Transverse colon (tissue), 4 donors: Measurements from ENCODE around the gene HSPA4. TPM values are rescaled to one million over a fixed set of nuclear protein-coding genes. Genes with fewer than 3 reads are reported as not detected.

Experiments used
- DNase-seq: peaks from one replicate; pipeline ENCODE4 v3.0.0-alpha.2; 2019
- H3K27ac ChIP-seq, 4 donors: fragments of 200-600 bp; sonication (generic); 2 replicates each; pipeline ENCODE4 v1.5.1; 2016 to 2018; ENCODE audit warnings: inconsistent platforms in 4 of 4
- H3K27me3 ChIP-seq: fragments of 200-600 bp; sonication (generic); 2 replicates; pipeline ENCODE4 v1.5.1; 2017; ENCODE audit warnings: inconsistent platforms
- H3K36me3 ChIP-seq, 4 donors: fragments of 200-600 bp; sonication (generic); 2 replicates each; pipeline ENCODE4 v1.5.1; 2017 to 2019; ENCODE audit warnings: inconsistent platforms in 4 of 4
- H3K4me1 ChIP-seq, 4 donors: fragments of 200-600 bp; sonication (generic); 2 replicates each; pipeline ENCODE4 v1.5.1; 2017 to 2020; ENCODE audit warnings: inconsistent platforms in 4 of 4
- H3K4me3 ChIP-seq, 4 donors: fragments of 200-600 bp; sonication (generic); 1 replicate in 1 of 4; 2 replicates in 3 of 4; pipeline versions ENCODE4 v1.5.1 to v1.6.1; 2017 to 2019; ENCODE audit warnings: inconsistent platforms in 4 of 4
- H3K9me3 ChIP-seq, 2 donors: fragments of 200-600 bp; sonication (generic); 2 replicates each; pipeline ENCODE4 v1.5.1; 2017 to 2019; ENCODE audit warnings: inconsistent platforms in 2 of 2
- EP300 ChIP-seq: sonication (generic); formaldehyde crosslinking; IDR thresholded peaks from one replicate; pipeline ENCODE4 v1.6.1; 2017; ENCODE audit warnings: antibody characterized with exemption, low read depth
- POLR2A ChIP-seq: fragments of 450-650 bp; IDR thresholded peaks from one replicate; pipeline ENCODE4 v1.6.1; 2016; ENCODE audit warnings: antibody characterized with exemption, mild to moderate bottlenecking, moderate library complexity
- POLR2AphosphoS5 ChIP-seq, 3 donors: sonication (generic); formaldehyde crosslinking; IDR thresholded peaks; one replicate each; pipeline ENCODE4 v1.6.1; 2016; ENCODE audit warnings: antibody characterized with exemption in 3 of 3
- WGBS, 2 donors: methylation state at CpG; one replicate each; pipeline ENCODE4 v1.1.5; 2018; ENCODE audit warnings: low coverage in 1 of 2; 5-methylcytosine and 5-hydroxymethylcytosine counted together
- in situ Hi-C, 4 donors: fragments of 200-750 bp; cut with MboI; loops; one replicate each; pipeline versions ENCODE4 v1.15.0 to v1.15.1; 2017; ENCODE audit warnings: low sequenced_read_pairs in 3 of 4, low pct_ligation_motif_present in 1 of 4, low pct_unique_long_range_greater_than_20kb in 1 of 4
- intact Hi-C: fragments of 100-400 bp; cut with DNase I; formaldehyde crosslinking; loops from one replicate; pipeline ENCODE4 v1.15.1; 2023; ENCODE audit warnings: low total_unique reads
- total RNA-seq, 4 donors: library from RNA; depleted of rRNA; stranded (reverse); fragments of >200 nt; gene quantifications; one replicate each; pipeline ENCODE4 v1.1.0, GENCODE V29; 2016
- TF ChIP-seq, protein P1 (sequence below), 5 experiments: fragments of 200-600 bp in 3 of 5; fragments of 450-650 bp in 2 of 5; sonication (generic) in 3 of 5; IDR thresholded peaks; 1 replicate in 2 of 5; 2 replicates in 3 of 5; pipeline ENCODE4 v1.5.1; 2016 to 2017; ENCODE audit warnings: antibody characterized with exemption in 5 of 5, inconsistent platforms in 3 of 5, mild to moderate bottlenecking in 2 of 5, moderate library complexity in 1 of 5

The HSPA4 gene
- total RNA-seq, 4 donors from 2014 or later, result 34.4 to 52.5 (median 46.5) TPM

DNA sequence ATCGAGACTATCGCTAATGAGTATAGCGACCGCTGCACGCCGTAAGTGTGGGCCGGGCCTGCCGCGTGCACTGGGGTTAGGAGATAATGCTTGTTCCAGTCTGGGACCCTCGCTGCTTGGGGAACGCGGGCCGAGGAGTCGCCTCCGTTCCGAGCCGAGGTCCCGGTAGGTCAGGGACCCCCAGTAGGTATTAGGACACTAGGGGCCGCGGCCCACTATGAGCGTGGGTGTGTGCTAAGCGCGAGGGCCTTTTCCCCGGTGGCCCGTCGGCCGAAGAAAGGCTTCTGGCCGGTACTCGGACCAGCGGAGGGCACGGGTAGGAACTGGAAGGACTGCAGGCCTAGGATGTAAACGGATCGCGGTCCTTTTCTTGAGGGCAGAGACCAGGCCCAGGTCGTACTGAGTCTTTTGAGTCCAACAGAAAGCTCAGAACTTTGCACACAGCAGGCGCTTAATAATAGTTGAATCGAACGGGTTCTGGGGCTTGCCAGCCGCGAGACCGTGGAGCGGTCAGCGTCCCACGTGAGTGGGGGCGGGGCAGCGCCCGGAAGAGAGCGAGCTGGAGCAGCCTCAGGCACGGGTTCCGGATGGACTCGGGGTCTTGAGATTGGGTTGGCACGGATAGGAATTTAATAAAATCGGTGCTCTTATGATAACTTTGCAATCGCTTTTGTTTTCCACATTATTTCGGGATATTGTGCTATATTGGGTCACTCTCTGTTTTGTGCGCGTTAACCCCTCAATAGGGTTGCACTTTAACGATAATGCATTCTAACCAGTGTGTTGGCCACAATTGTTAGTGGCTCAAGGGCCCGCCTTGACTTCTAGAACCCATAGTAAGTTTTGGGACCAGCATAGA lies 733 bp downstream of the HSPA4 start:
- H3K36me3 ChIP-seq, result no peaks in the 10 kb centered on the region
- peaks cover 18 to 68% (median 44%) of the 10 kb centered on the region in 4 donors for H3K4me1 ChIP-seq
- H3K4me3 ChIP-seq, result peak overlapping the region; percentile 37 to 94 (median 88)
- 0 to 1% methylated on average over 11 to 57 of the region's 59 CpGs for WGBS, 2 donors
- H3K27me3 ChIP-seq, result no peaks in the 10 kb centered on the region
- peak; percentile 80 for DNase-seq
- intact Hi-C loops (loop anchor here (2.0 kb wide), 1 partner anchor 90 kb away; the partner anchor contains the start of gene AFF4), in situ Hi-C loops (no loop called here)
- no peaks in the 10 kb centered on the region for H3K9me3 ChIP-seq
- peak overlapping the region; percentile 94 to 99 (median 98) for H3K27ac ChIP-seq
- TF ChIP-seq, protein P1, sequence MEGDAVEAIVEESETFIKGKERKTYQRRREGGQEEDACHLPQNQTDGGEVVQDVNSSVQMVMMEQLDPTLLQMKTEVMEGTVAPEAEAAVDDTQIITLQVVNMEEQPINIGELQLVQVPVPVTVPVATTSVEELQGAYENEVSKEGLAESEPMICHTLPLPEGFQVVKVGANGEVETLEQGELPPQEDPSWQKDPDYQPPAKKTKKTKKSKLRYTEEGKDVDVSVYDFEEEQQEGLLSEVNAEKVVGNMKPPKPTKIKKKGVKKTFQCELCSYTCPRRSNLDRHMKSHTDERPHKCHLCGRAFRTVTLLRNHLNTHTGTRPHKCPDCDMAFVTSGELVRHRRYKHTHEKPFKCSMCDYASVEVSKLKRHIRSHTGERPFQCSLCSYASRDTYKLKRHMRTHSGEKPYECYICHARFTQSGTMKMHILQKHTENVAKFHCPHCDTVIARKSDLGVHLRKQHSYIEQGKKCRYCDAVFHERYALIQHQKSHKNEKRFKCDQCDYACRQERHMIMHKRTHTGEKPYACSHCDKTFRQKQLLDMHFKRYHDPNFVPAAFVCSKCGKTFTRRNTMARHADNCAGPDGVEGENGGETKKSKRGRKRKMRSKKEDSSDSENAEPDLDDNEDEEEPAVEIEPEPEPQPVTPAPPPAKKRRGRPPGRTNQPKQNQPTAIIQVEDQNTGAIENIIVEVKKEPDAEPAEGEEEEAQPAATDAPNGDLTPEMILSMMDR (IDR thresholded peaks at IDR 0.05), result no peak
- TF ChIP-seq EP300 (no peak), POLR2A (no peak), POLR2AphosphoS5 (IDR thresholded peaks at IDR 0.05) (peak in 1 of 3 donors; percentile 28)

DNA sequence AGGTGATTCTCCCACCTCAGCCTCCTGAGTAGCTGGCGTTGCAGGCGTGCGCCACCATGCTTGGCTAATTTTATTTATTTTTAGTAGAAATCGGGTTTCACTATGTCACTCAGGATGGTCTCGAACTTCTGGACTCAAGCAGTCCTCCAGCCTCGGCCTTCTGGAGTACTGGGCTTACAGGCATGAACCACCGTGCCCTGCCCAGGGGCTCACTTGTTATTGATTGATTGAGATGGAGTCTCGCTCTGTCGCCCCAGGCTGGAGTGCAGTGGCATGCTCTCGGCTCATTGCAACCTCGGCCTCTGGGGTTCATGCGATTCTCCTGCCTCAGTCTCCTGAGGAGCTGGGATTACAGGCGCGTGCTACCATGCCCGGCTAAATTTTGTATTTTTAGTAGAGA lies 1.6 kb downstream of the HSPA4 start:
- Histone ChIP-seq H3K4me3 (peak overlapping the region in 2 of 4 donors; percentile 93 to 94), H3K27me3 (no peaks in the 10 kb centered on the region), H3K36me3 (no peaks in the 10 kb centered on the region), H3K4me1 (peaks cover 18 to 75% (median 46%) of the 10 kb centered on the region in 4 donors), H3K9me3 (no peaks in the 10 kb centered on the region), H3K27ac (peak overlapping the region in 2 of 4 donors; percentile 97 to 99)
- intact Hi-C loops, result loop anchor here (2.0 kb wide), 1 partner anchor 91 kb away; the partner anchor contains the start of gene AFF4
- no peak for DNase-seq
- in situ Hi-C loops, result no loop called here
- TF ChIP-seq POLR2AphosphoS5 (IDR thresholded peaks at IDR 0.05), result no peak
- TF ChIP-seq, protein P1 (IDR thresholded peaks at IDR 0.05), result no peak
- TF ChIP-seq POLR2A, result no peak
- no peak for TF ChIP-seq EP300
- 90 to 98% methylated on average over 8 to 15 of the region's 15 CpGs for WGBS, 2 donors

GRCh38 chr5:133054697-133055471 lies 3.1 kb downstream of the HSPA4 start:
- Histone ChIP-seq H3K27ac (no peak overlapping the region), H3K36me3 (no peaks in the 10 kb centered on the region), H3K4me3 (no peak overlapping the region), H3K9me3 (no peaks in the 10 kb centered on the region), H3K4me1 (peaks cover 18 to 73% (median 40%) of the 10 kb centered on the region in 4 donors), H3K27me3 (no peaks in the 10 kb centered on the region)
- DNase-seq, result no peak
- in situ Hi-C loops (no loop called here), intact Hi-C loops (no loop called here)
- 90 to 94% methylated on average over 6 to 7 of the region's 7 CpGs for WGBS, 2 donors
- TF ChIP-seq POLR2AphosphoS5 (IDR thresholded peaks at IDR 0.05), result no peak

DNA sequence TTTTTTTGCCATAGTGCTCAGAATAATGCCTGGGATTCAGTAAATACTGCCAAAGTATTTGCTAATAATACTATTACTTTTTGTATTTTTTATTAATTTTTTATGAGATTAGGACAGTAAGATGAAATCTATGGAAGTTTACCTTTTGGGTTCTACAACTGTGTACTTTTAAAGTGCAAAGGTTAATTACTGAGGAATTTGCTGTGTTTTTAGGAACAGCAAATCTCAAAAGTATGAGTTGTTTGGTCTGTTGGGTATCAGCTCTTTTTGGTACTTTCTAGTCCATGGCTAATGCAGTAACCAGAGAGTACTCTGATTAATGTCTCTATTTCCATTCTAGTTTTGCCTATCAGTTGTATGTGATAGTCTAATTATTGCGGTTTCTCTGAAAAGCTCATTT lies 5.1 kb downstream of the HSPA4 start:
- Histone ChIP-seq H3K4me1 (peaks cover 12 to 60% (median 30%) of the 10 kb centered on the region in 4 donors), H3K36me3 (no peaks in the 10 kb centered on the region), H3K9me3 (no peaks in the 10 kb centered on the region), H3K4me3 (no peak overlapping the region), H3K27ac (no peak overlapping the region), H3K27me3 (no peaks in the 10 kb centered on the region)
- WGBS, 2 donors, result 100% methylated on average over 1 of the region's 1 CpG
- in situ Hi-C loops (no loop called here), intact Hi-C loops (no loop called here)
- TF ChIP-seq POLR2AphosphoS5 (IDR thresholded peaks at IDR 0.05), result no peak
- no peak for DNase-seq

DNA sequence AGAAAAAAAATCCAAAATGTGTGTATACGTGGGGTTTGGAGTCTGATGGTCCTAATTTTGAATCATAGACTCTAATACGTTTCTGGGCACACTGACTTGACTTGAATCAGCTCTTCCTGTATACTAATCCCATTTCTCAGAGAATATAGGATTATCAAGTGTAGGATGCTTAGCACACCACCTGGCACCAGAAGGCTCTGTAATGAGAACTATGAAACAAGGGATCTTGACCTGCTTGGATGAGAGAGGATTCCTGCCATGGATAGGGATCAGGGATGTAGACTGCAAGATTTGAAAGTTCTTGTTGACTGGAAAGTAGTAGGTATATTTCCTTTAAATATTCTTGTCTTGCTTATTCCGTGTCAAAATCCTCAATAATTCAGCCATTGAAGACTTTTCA lies 7.8 kb downstream of the HSPA4 start:
- no peak for DNase-seq
- Histone ChIP-seq H3K4me3 (no peak overlapping the region), H3K4me1 (peaks cover 3 to 60% (median 14%) of the 10 kb centered on the region in 4 donors), H3K27ac (no peak overlapping the region), H3K36me3 (no peaks in the 10 kb centered on the region), H3K27me3 (no peaks in the 10 kb centered on the region), H3K9me3 (no peaks in the 10 kb centered on the region)
- in situ Hi-C loops, result no loop called here
- TF ChIP-seq POLR2AphosphoS5 (IDR thresholded peaks at IDR 0.05), result no peak
- no peak for TF ChIP-seq POLR2A
- TF ChIP-seq, protein P1 (IDR thresholded peaks at IDR 0.05), result no peak
- TF ChIP-seq EP300, result no peak
- WGBS, 2 donors, result 78 to 81% methylated on average over 3 of the region's 3 CpGs
- intact Hi-C loops, result no loop called here
